Measurements from ENCODE around the gene ATP8A2.

Gene ATP8A2

GRCh38 chr13:25699600-25699999, 327.8 kb downstream of the ATP8A2 start:
- no peak for TF ChIP-seq CTCF (IDR thresholded peaks at IDR 0.05; ENCODE audit: low read length, missing control alignments)
- H3K4me3 ChIP-seq (replicated peaks; ENCODE audit: low read depth, low read length): no peak overlapping the region
- DNase-seq (ENCODE audit: low read depth): no peak

- no peak overlapping the region for H3K4me3 ChIP-seq (replicated peaks; ENCODE audit: low read depth, low read length)
- no peak for DNase-seq (ENCODE audit: low read depth)
- TF ChIP-seq CTCF (IDR thresholded peaks at IDR 0.05; ENCODE audit: low read length, missing control alignments): no peak
Observed at GRCh38 chr13:25701304-25701703, 329.5 kb downstream of the ATP8A2 start.

- no peak for TF ChIP-seq CTCF (IDR thresholded peaks at IDR 0.05; ENCODE audit: low read length, missing control alignments)
- no peak for DNase-seq (ENCODE audit: low read depth)
- no peak overlapping the region for H3K4me3 ChIP-seq (replicated peaks; ENCODE audit: low read depth, low read length)
Observed at GRCh38 chr13:25702386-25702785, 330.6 kb downstream of the ATP8A2 start.

- peak; percentile 1 for DNase-seq (ENCODE audit: low read depth)
- H3K4me3 ChIP-seq (replicated peaks; ENCODE audit: low read depth, low read length): no peak overlapping the region
- no peak for TF ChIP-seq CTCF (IDR thresholded peaks at IDR 0.05; ENCODE audit: low read length, missing control alignments)
Observed at GRCh38 chr13:25707726-25708125, 336.0 kb downstream of the ATP8A2 start.

GRCh38 chr13:25708268-25708667, 336.5 kb downstream of the ATP8A2 start:
- TF ChIP-seq CTCF (IDR thresholded peaks at IDR 0.05; ENCODE audit: low read length, missing control alignments): no peak
- no peak overlapping the region for H3K4me3 ChIP-seq (replicated peaks; ENCODE audit: low read depth, low read length)
- no peak for DNase-seq (ENCODE audit: low read depth)

GRCh38 chr13:25709088-25709487, 337.3 kb downstream of the ATP8A2 start:
- DNase-seq (ENCODE audit: low read depth): no peak
- no peak overlapping the region for H3K4me3 ChIP-seq (replicated peaks; ENCODE audit: low read depth, low read length)
- no peak for TF ChIP-seq CTCF (IDR thresholded peaks at IDR 0.05; ENCODE audit: low read length, missing control alignments)

GRCh38 chr13:25715760-25716159, 344.0 kb downstream of the ATP8A2 start:
- no peak overlapping the region for H3K4me3 ChIP-seq (replicated peaks; ENCODE audit: low read depth, low read length)
- no peak for TF ChIP-seq CTCF (IDR thresholded peaks at IDR 0.05; ENCODE audit: low read length, missing control alignments)
- no peak for DNase-seq (ENCODE audit: low read depth)
